Uterus (tissue), 4 donors: ENCODE results near the gene MOV10L1. TPM values are rescaled to one million over a fixed set of nuclear protein-coding genes. Genes with fewer than 3 reads are reported as not detected.

Source experiments
- DNase-seq, 2 donors: peaks; one replicate each; pipeline ENCODE4 v3.0.0-alpha.2; 2019 to 2020
- H3K27ac ChIP-seq, 2 donors: fragments of 200-600 bp; sonication (generic); 1 replicate in 1 of 2; 2 replicates in 1 of 2; pipeline ENCODE4 v1.5.1; 2016 to 2018
- H3K27me3 ChIP-seq, 2 donors: fragments of 200-600 bp; sonication (generic); one replicate each; pipeline ENCODE4 v1.5.1; 2018 to 2019; ENCODE audit warnings: control low read depth in 1 of 2
- H3K36me3 ChIP-seq, 2 donors: fragments of 200-600 bp; sonication (generic); one replicate each; pipeline ENCODE4 v1.5.1; 2019; ENCODE audit warnings: control low read depth in 1 of 2
- H3K4me1 ChIP-seq, 2 donors: fragments of 200-600 bp; sonication (generic); one replicate each; pipeline ENCODE4 v1.5.1; 2018 to 2019; ENCODE audit warnings: control low read depth in 1 of 2
- H3K4me3 ChIP-seq, 2 donors: fragments of 200-600 bp; sonication (generic); 1 replicate in 1 of 2; 2 replicates in 1 of 2; pipeline ENCODE4 v1.5.1; 2018 to 2019; ENCODE audit warnings: mild to moderate bottlenecking in 1 of 2
- H3K9me3 ChIP-seq, 2 donors: fragments of 200-600 bp; sonication (generic); one replicate each; pipeline ENCODE4 v1.5.1; 2019; ENCODE audit warnings: control low read depth in 1 of 2
- POLR2A ChIP-seq, 2 donors: fragments of 450-650 bp; IDR thresholded peaks; one replicate each; pipeline ENCODE4 v1.6.1; 2016; ENCODE audit warnings: antibody characterized with exemption in 2 of 2, mild to moderate bottlenecking in 1 of 2, moderate library complexity in 1 of 2
- intact Hi-C: fragments of 100-400 bp; cut with DNase I; formaldehyde crosslinking; loops from one replicate; pipeline ENCODE4 v1.15.1; 2023; ENCODE audit warnings: low total_unique reads
- total RNA-seq, 4 donors: library from RNA; depleted of rRNA in 3 of 4; stranded (reverse); fragments of >200 nt in 3 of 4; gene quantifications; one replicate each; pipeline versions ENCODE4 v1.1.0 to v1.2.4, GENCODE V29; 2014 to 2023
- TF ChIP-seq, protein P1 (sequence below), 4 experiments: fragments of 200-600 bp in 2 of 4; fragments of 450-650 bp in 2 of 4; sonication (generic) in 2 of 4; IDR thresholded peaks; one replicate each; pipeline ENCODE4 v1.5.1; 2016 to 2019; ENCODE audit warnings: antibody characterized with exemption in 4 of 4, mild to moderate bottlenecking in 2 of 4, moderate library complexity in 1 of 4
- donor health status: DM: yes; HTN: yes; CAD: no.

The MOV10L1 gene
- total RNA-seq, 4 donors from 2014 or later = 1.8 to 3.4 TPM; not detected in 2

DNA sequence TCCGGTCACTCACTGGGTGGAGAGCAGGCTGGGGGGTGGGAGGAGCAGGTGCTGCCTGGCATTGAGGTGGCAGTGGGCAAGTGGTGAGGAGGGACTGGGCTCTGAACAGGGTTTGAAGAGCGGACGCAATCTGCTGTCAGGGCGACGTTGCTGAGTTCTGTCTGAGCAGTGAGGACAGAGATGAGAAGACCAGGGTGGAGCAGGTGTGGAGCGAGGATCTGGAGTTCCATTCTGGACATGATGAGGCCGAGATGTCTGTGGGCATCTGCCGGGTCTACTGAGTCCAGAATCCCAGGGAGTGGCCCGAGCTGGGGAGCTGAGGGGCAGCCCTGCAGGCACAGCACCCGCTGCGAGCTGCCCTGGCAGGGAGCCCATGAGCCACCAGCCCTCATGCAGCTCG is 2.2 kb upstream of the MOV10L1 start:
- intact Hi-C loops = no loop called here
- TF ChIP-seq POLR2A (IDR thresholded peaks at IDR 0.05) = no peak
- TF ChIP-seq, protein P1, sequence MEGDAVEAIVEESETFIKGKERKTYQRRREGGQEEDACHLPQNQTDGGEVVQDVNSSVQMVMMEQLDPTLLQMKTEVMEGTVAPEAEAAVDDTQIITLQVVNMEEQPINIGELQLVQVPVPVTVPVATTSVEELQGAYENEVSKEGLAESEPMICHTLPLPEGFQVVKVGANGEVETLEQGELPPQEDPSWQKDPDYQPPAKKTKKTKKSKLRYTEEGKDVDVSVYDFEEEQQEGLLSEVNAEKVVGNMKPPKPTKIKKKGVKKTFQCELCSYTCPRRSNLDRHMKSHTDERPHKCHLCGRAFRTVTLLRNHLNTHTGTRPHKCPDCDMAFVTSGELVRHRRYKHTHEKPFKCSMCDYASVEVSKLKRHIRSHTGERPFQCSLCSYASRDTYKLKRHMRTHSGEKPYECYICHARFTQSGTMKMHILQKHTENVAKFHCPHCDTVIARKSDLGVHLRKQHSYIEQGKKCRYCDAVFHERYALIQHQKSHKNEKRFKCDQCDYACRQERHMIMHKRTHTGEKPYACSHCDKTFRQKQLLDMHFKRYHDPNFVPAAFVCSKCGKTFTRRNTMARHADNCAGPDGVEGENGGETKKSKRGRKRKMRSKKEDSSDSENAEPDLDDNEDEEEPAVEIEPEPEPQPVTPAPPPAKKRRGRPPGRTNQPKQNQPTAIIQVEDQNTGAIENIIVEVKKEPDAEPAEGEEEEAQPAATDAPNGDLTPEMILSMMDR (IDR thresholded peaks at IDR 0.05) = no peak
- H3K27ac ChIP-seq = no peak overlapping the region
- no peak overlapping the region for H3K4me3 ChIP-seq
- no peaks in the 10 kb centered on the region for H3K9me3 ChIP-seq
- H3K36me3 ChIP-seq = no peaks in the 10 kb centered on the region
- no peaks in the 10 kb centered on the region for H3K4me1 ChIP-seq
- no peak for DNase-seq
- H3K27me3 ChIP-seq = peaks cover 0 to 4% of the 10 kb centered on the region in 2 donors

DNA sequence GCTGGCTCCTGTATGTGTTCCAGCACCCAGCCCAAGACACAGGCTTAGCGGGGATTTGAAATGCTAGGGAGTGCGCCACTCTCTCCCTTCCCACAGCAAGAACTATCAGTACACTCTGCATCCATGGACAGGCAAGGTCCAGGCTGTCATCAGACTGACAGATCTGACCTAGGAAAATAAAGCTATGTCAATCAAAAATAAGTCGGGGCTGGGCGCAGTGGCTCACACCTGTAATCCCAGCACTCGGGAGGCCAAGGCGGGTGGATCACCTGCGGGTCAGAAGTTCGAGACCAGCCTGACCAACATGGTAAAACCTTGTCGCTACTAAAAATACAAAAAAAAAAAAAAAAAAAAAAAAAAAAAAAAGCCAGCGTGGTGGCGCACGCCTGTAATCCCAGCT is 1.7 kb upstream of the MOV10L1 start:
- Histone ChIP-seq H3K36me3 (no peaks in the 10 kb centered on the region), H3K27ac (no peak overlapping the region), H3K27me3 (peaks cover 0 to 4% of the 10 kb centered on the region in 2 donors), H3K4me3 (no peak overlapping the region), H3K4me1 (no peaks in the 10 kb centered on the region), H3K9me3 (no peaks in the 10 kb centered on the region)
- DNase-seq = no peak
- no peak for TF ChIP-seq POLR2A (IDR thresholded peaks at IDR 0.05)
- TF ChIP-seq, protein P1 (IDR thresholded peaks at IDR 0.05) = no peak
- intact Hi-C loops = no loop called here

DNA sequence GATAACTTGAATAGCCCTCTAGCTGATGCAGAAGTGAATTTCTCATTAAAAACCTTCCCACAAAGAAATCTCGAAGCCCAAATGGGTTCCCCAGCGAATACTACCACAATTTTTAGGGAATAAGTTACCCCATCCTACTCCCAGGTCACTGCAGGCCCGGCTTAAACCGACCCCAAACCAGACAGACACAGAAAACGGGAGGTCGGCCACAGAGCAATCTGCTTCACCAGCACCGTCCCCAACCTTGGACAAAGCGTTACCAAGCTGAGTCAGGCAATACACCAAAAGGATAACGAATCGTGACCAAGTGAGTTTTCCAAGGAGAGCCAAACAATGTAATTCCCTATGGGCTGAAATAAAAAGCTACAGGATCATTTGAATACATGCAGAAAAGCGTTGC is 575 bp upstream of the MOV10L1 start:
- TF ChIP-seq POLR2A (IDR thresholded peaks at IDR 0.05) = no peak
- TF ChIP-seq, protein P1 (IDR thresholded peaks at IDR 0.05) = no peak
- intact Hi-C loops = no loop called here

DNA sequence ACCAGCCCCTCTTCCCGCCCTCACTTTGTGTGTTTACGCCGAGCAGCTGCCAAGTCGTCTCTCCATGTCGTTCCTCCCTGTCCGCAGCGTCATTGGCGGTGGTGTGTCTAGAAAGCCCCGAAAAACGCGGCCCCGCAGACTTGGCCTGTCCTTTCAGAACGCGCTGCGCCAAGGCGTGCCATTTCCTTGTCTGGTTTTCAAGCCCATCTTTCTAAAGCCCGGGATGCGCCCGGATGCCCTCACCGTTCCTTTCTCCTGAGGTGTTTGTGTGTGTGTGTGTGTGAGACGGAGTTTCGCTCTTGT is 557 bp downstream of the MOV10L1 start:
- peaks cover 0 to 4% of the 10 kb centered on the region in 2 donors for H3K27me3 ChIP-seq
- H3K27ac ChIP-seq = no peak overlapping the region
- H3K4me1 ChIP-seq = no peaks in the 10 kb centered on the region
- no peak overlapping the region for H3K4me3 ChIP-seq
- H3K9me3 ChIP-seq = no peaks in the 10 kb centered on the region
- TF ChIP-seq, protein P1 (IDR thresholded peaks at IDR 0.05) = no peak
- no peak for TF ChIP-seq POLR2A (IDR thresholded peaks at IDR 0.05)
- intact Hi-C loops = no loop called here
- H3K36me3 ChIP-seq = no peaks in the 10 kb centered on the region
- no peak for DNase-seq

More for the DNA sequence above, 575 bp upstream of the MOV10L1 start:
- no peaks in the 10 kb centered on the region for H3K36me3 ChIP-seq
- DNase-seq = no peak
- H3K4me1 ChIP-seq = no peaks in the 10 kb centered on the region
- H3K27ac ChIP-seq = no peak overlapping the region
- peaks cover 0 to 4% of the 10 kb centered on the region in 2 donors for H3K27me3 ChIP-seq
- no peak overlapping the region for H3K4me3 ChIP-seq
- H3K9me3 ChIP-seq = no peaks in the 10 kb centered on the region

DNA sequence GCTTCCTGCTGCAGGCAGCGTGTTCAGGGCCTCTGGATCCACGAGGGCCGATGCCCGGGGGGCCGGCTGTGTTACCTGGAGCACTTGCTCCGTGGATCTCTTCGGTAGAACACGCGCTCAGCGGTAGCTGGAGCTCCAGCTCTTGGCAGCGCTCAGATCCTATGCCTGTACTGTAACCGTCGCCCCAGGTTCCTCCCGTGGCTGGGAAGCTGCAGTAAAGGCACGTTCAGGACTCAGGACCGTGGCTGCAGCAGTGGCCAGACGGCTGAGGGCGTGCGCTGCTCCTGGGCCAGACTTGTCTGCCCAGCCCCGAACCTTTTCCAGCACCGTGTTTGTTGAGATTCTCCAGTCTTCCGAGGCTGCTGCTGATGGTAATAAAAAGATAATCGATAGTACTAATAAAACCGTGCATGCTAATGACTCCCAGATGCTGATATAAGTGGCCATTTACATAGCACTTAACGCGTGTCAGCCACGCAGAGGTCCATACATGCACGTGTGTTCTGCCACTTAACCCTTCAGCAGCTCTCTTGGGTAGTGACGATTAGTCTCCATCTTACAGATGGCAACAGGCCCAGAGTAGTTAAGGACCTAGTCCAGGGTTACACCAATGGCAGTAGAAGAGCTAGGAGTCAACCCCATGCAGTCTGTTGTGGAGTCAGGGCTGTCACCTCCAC is 1.4 kb downstream of the MOV10L1 start:
- H3K36me3 ChIP-seq = no peaks in the 10 kb centered on the region
- no peak overlapping the region for H3K4me3 ChIP-seq
- intact Hi-C loops = no loop called here
- no peak for DNase-seq
- no peaks in the 10 kb centered on the region for H3K4me1 ChIP-seq
- peaks cover 0 to 4% of the 10 kb centered on the region in 2 donors for H3K27me3 ChIP-seq
- no peak overlapping the region for H3K27ac ChIP-seq
- no peaks in the 10 kb centered on the region for H3K9me3 ChIP-seq
- TF ChIP-seq, protein P1 (IDR thresholded peaks at IDR 0.05) = no peak
- TF ChIP-seq POLR2A (IDR thresholded peaks at IDR 0.05) = no peak
